H1 (cell line): Measurements from ENCODE around the gene PLEKHA5. TPM values are rescaled to one million over a fixed set of nuclear protein-coding genes. Genes with fewer than 3 reads are reported as not detected.

ENCODE experiments used
- CTCF ChIA-PET: fragments of 300-600 bp; sonication (Branson Sonifier 250); formaldehyde crosslinking; loops from one replicate; lab custom pipeline; 2021; ENCODE audit not compliant: partially characterized antibody; lab: Charles Lee
- POLR2A ChIA-PET: fragments of 300-600 bp; sonication (Branson Sonifier 250); formaldehyde crosslinking; loops from one replicate; lab custom pipeline; 2021; ENCODE audit warnings: inconsistent platforms; ENCODE audit not compliant: partially characterized antibody; lab: Charles Lee
- DNase-seq, 2 experiments: peaks; one replicate each; pipeline versions ENCODE4 v3.0.0 to v3.0.0-alpha.2; 2010 to 2022; ENCODE audit warnings: low spot score in 2 of 2, low read depth in 1 of 2, mixed read lengths in 1 of 2
- FAIRE-seq: peaks from 2 replicates; lab custom pipeline; 2011; peaks lifted over from hg19 to GRCh38; lab: Jason Lieb, UNC
- H2AFZ ChIP-seq: 2 replicates; pipeline ENCODE4 v1.8.1; 2012; ENCODE audit warnings: low read length, inconsistent platforms
- H2AK5ac ChIP-seq: 2 replicates; pipeline ENCODE4 v1.6.1; 2013; ENCODE audit warnings: low read depth, low read length
- H2BK120ac ChIP-seq: replicated peaks from 2 replicates; pipeline ENCODE3; 2013; ENCODE audit warnings: low read depth, low read length, inconsistent platforms
- H2BK12ac ChIP-seq: 2 replicates; pipeline ENCODE4 v1.6.1; 2013; ENCODE audit warnings: low read depth, low read length
- H2BK15ac ChIP-seq: 2 replicates; pipeline ENCODE4 v1.6.1; 2013; ENCODE audit warnings: low read length
- H2BK20ac ChIP-seq: 2 replicates; pipeline ENCODE4 v1.6.1; 2013; ENCODE audit warnings: low read length
- H2BK5ac ChIP-seq: 2 replicates; pipeline ENCODE4 v1.6.1; 2013; ENCODE audit warnings: low read depth, low read length
- H3K14ac ChIP-seq: 2 replicates; pipeline ENCODE4 v1.6.1; 2013; ENCODE audit warnings: inconsistent platforms; ENCODE audit not compliant: insufficient read length
- H3K18ac ChIP-seq: 2 replicates; pipeline ENCODE4 v1.6.1; 2013; ENCODE audit warnings: low read length; ENCODE audit errors: extremely low read depth
- H3K23ac ChIP-seq: 2 replicates; pipeline ENCODE4 v1.6.1; 2013; ENCODE audit warnings: inconsistent platforms; ENCODE audit not compliant: insufficient read length
- H3K23me2 ChIP-seq: 2 replicates; pipeline ENCODE4 v1.6.1; 2013; ENCODE audit warnings: low read depth, low read length
- H3K27ac ChIP-seq: 2 replicates; pipeline ENCODE4 v1.6.1; 2011; ENCODE audit warnings: low read depth, low read length, inconsistent platforms
- H3K27me3 ChIP-seq, 4 experiments: replicated peaks in 1 of 4; 1 replicate in 1 of 4; 2 replicates in 3 of 4; pipeline versions ENCODE4 v1.6.1 to v1.8.1; 2011 to 2013; ENCODE audit warnings: low read length in 3 of 4, mild to moderate bottlenecking in 3 of 4, inconsistent platforms in 2 of 4, mixed read lengths in 2 of 4, moderate library complexity in 1 of 4; ENCODE audit not compliant: control insufficient read depth in 3 of 4, insufficient read depth in 3 of 4; ENCODE audit errors: extremely low read depth in 1 of 4
- H3K36me3 ChIP-seq, 4 experiments: 2 replicates each; pipeline versions ENCODE4 v1.6.1 to v1.8.1; 2011 to 2013; ENCODE audit warnings: mild to moderate bottlenecking in 4 of 4, low read length in 3 of 4, moderate library complexity in 2 of 4, control low read depth in 1 of 4, inconsistent platforms in 1 of 4; ENCODE audit not compliant: insufficient read depth in 4 of 4, control insufficient read depth in 2 of 4
- H3K4ac ChIP-seq: replicated peaks from 2 replicates; pipeline ENCODE3; 2013; ENCODE audit warnings: low read length, low read depth, mixed read lengths, inconsistent platforms; ENCODE audit not compliant: insufficient read length
- H3K4me1 ChIP-seq, 4 experiments: replicated peaks in 1 of 4; 1 replicate in 1 of 4; 2 replicates in 3 of 4; pipeline versions ENCODE4 v1.6.1 to v1.8.1; 2011 to 2013; ENCODE audit warnings: low read length in 3 of 4, inconsistent platforms in 2 of 4, mixed read lengths in 1 of 4; ENCODE audit not compliant: insufficient read depth in 4 of 4, control insufficient read depth in 3 of 4
- H3K4me2 ChIP-seq, 2 experiments: 2 replicates each; pipeline versions ENCODE4 v1.6.1 to v1.8.1; 2011 to 2013; ENCODE audit warnings: low read depth in 2 of 2, low read length in 2 of 2, control low read depth in 1 of 2, inconsistent platforms in 1 of 2, mild to moderate bottlenecking in 1 of 2; ENCODE audit not compliant: insufficient read depth in 1 of 2
- H3K4me3 ChIP-seq, 4 experiments: fragments of 200-600, 300-600 bp in 1 of 4; sonication (generic), shearing (Covaris generic), sonication (Bioruptor Twin) in 1 of 4; 2 replicates each; pipeline versions ENCODE4 v1.5.1 to v1.8.1; 2011 to 2016; ENCODE audit warnings: low read length in 4 of 4, low read depth in 3 of 4, control low read depth in 2 of 4, inconsistent platforms in 2 of 4, mild to moderate bottlenecking in 2 of 4, mixed read lengths in 1 of 4, moderate library complexity in 1 of 4; ENCODE audit not compliant: insufficient read depth in 2 of 4; ENCODE audit errors: extremely low read depth in 1 of 4
- H3K56ac ChIP-seq: replicated peaks from 2 replicates; pipeline ENCODE3; 2013; ENCODE audit warnings: low read depth, mild to moderate bottlenecking, mixed read lengths, low read length, inconsistent platforms; ENCODE audit not compliant: insufficient read length
- H3K79me1 ChIP-seq: 2 replicates; pipeline ENCODE4 v1.6.1; 2013; ENCODE audit warnings: low read depth, low read length, control low read depth
- H3K79me2 ChIP-seq, 2 experiments: 2 replicates each; pipeline versions ENCODE4 v1.6.1 to v1.8.1; 2012 to 2013; ENCODE audit warnings: low read length in 2 of 2, mild to moderate bottlenecking in 2 of 2, inconsistent platforms in 1 of 2; ENCODE audit not compliant: insufficient read depth in 2 of 2, control insufficient read depth in 1 of 2
- H3K9ac ChIP-seq, 4 experiments: replicated peaks in 1 of 4; 1 replicate in 1 of 4; 2 replicates in 3 of 4; pipeline versions ENCODE4 v1.6.1 to v1.8.1; 2011 to 2013; ENCODE audit warnings: low read depth in 3 of 4, low read length in 3 of 4, control low read depth in 2 of 4, mild to moderate bottlenecking in 2 of 4, moderate library complexity in 2 of 4, inconsistent platforms in 1 of 4; ENCODE audit errors: extremely low read depth in 1 of 4
- H3K9me3 ChIP-seq, 2 experiments: 2 replicates each; pipeline versions ENCODE4 v1.6.1 to v1.8.1; 2012 to 2013; ENCODE audit warnings: mild to moderate bottlenecking in 2 of 2, moderate library complexity in 2 of 2, control low read depth in 1 of 2, inconsistent platforms in 1 of 2, low read depth in 1 of 2, low read length in 1 of 2, mixed read lengths in 1 of 2; ENCODE audit not compliant: insufficient read depth in 2 of 2
- H4K20me1 ChIP-seq, 2 experiments: replicated peaks in 1 of 2; 2 replicates each; pipeline versions ENCODE3 to v1.8.1; 2011 to 2013; ENCODE audit warnings: inconsistent platforms in 2 of 2, low read length in 2 of 2, mild to moderate bottlenecking in 1 of 2; ENCODE audit not compliant: insufficient read depth in 2 of 2, control insufficient read depth in 1 of 2
- H4K5ac ChIP-seq: 2 replicates; pipeline ENCODE4 v1.6.1; 2013; ENCODE audit warnings: low read length, low read depth, mixed read lengths, inconsistent platforms; ENCODE audit not compliant: insufficient read length
- H4K8ac ChIP-seq: 2 replicates; pipeline ENCODE4 v1.8.0; 2013; ENCODE audit warnings: mild to moderate bottlenecking, moderate library complexity, low read length, inconsistent platforms; ENCODE audit not compliant: insufficient read depth; ENCODE audit errors: extremely low read depth
- H4K91ac ChIP-seq: replicated peaks from 2 replicates; pipeline ENCODE3; 2013; ENCODE audit warnings: low read length, mixed read lengths, inconsistent platforms; ENCODE audit not compliant: insufficient read length
- CEBPB ChIP-seq: IDR thresholded peaks from 2 replicates; pipeline ENCODE4 v1.6.1; 2012; ENCODE audit warnings: low read depth, low read length
- KDM1A ChIP-seq: fragments of 200-600, 300-600 bp; sonication (generic); IDR thresholded peaks from 2 replicates; pipeline ENCODE4 v1.7.1; 2016; ENCODE audit warnings: mild to moderate bottlenecking, low read length, borderline replicate concordance
- WGBS, 2 experiments: shearing (Covaris generic) in 1 of 2; methylation state at CpG; one replicate each; pipeline versions ENCODE4 v1.1.6 to v1.1.7; 2013 to 2015; ENCODE audit warnings: low lambda C conversion rate in 2 of 2, mixed read lengths in 2 of 2, inconsistent platforms in 1 of 2, low coverage in 1 of 2, missing lambda C conversion rate in 1 of 2; ENCODE audit not compliant: insufficient replicate concordance in 2 of 2, insufficient coverage in 1 of 2, insufficient read length in 1 of 2; ENCODE audit errors: extremely low coverage in 1 of 2, missing lambda C conversion rate in 1 of 2; 5-methylcytosine and 5-hydroxymethylcytosine counted together
- polyA plus RNA-seq, 7 experiments: library from polyadenylated mRNA; depleted of rRNA in 3 of 7; stranded (reverse) in 5 of 7; unstranded in 2 of 7; fragments of >200 nt in 5 of 7; fragments of 200-250 nt in 2 of 7; gene quantifications; 1 replicate in 5 of 7; 2 replicates in 1 of 7; 4 replicates in 1 of 7; pipeline versions ENCODE4 v1.2.1 to v1.2.3, GENCODE V29; 2011 to 2013; ENCODE audit warnings: missing spikeins in 2 of 7, mixed read lengths in 2 of 7
- total RNA-seq: library from RNA; stranded (reverse); fragmentation: NEBNext Ultra II Directional; extraction: Animal tissue kit (Norgen Biotek cat#: 25700); gene quantifications from 2 replicates; pipeline ENCODE4 v1.2.1, GENCODE V29; 2021

The PLEKHA5 gene
- total and polyA plus RNA-seq, 2 of the 8 experiments (the other 6 are each of a cell fraction or from before 2014, with no cell fraction given), result 17.2 to 66.1 TPM

DNA sequence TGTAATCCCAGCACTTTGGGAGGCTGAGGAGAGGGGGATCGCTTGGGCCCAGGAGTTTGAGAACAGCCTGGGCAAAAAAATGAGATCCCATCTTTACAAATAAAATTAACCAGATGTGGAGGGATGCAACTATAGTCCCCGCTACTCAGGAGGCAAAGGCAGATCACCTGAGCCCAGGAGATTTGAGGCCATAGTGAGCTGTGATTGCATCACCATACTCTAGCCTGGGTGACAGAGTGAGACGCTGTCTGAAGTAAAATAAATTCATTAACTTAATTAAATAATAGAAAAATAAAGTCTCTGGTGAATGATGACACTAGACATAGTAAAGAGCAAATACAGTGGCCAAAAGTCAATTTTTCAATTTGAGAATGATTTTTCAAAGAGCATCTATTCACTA lies 16.1 kb upstream of the PLEKHA5 start:
- TF ChIP-seq KDM1A (no peak), CEBPB (peak; percentile 52; the same call in 1 of the 2 replicates)
- POLR2A ChIA-PET, result interaction anchor here (1.0 kb wide), 1 partner anchor 18 kb away, joined by 6 read pairs; no protein-coding TSS in a partner anchor
- Histone ChIP-seq H3K27ac (no peak overlapping the region), H3K36me3 (no peaks in the 10 kb centered on the region), H3K9me3 (no peaks in the 10 kb centered on the region), H2BK20ac (no peak overlapping the region), H3K23me2 (no peaks in the 10 kb centered on the region), H2BK120ac (no peak overlapping the region), H3K79me1 (no peaks in the 10 kb centered on the region), H3K56ac (no peak overlapping the region), H4K8ac (no peak overlapping the region), H2AK5ac (no peak overlapping the region), H3K27me3 (no peaks in the 10 kb centered on the region), H4K5ac (peak overlapping the region; percentile 90), H3K4ac (no peak overlapping the region), H3K79me2 (no peaks in the 10 kb centered on the region), H3K4me1 (no peaks in the 10 kb centered on the region), H2AFZ (no peak overlapping the region), H3K4me3 (no peak overlapping the region), H3K4me2 (no peak overlapping the region), H3K18ac (no peak overlapping the region), H4K91ac (no peak overlapping the region), H2BK12ac (peak overlapping the region; percentile 33; the same call in 1 of the 2 replicates), H2BK15ac (no peak overlapping the region), H2BK5ac (no peak overlapping the region), H3K14ac (no peak overlapping the region), H3K23ac (no peak overlapping the region), H3K9ac (no peak overlapping the region), H4K20me1 (no peaks in the 10 kb centered on the region)
- CTCF ChIA-PET, result no interaction called here
- WGBS, 2 experiments, result 86% methylated on average over 3 of the region's 3 CpGs; no CpG with 5 or more reads in 1 of the 2 experiments
- no peak for FAIRE-seq
- DNase-seq, result no peak
